ENCODE results near the gene BEND3. TPM values are rescaled to one million over a fixed set of nuclear protein-coding genes. Genes with fewer than 3 reads are reported as not detected.
"Not testable (repeated sequence)": the region's sequence is repeated elsewhere in the genome, so short reads cannot be mapped to it uniquely, and the experiment has no call there.

Gene BEND3
- total RNA-seq, 4 donors from 2014 or later: 0.83 to 2.4 (median 1.6) TPM

GRCh38 chr6:107101686-107102413, 13.5 kb downstream of the BEND3 start:
- Histone ChIP-seq H3K4me3 (no peak overlapping the region), H3K9me3 (no peaks in the 10 kb centered on the region), H3K27me3 (no peaks in the 10 kb centered on the region), H3K4me1 (peaks cover 0 to 2% (median 0%) of the 10 kb centered on the region in 4 donors), H3K36me3 (no peaks in the 10 kb centered on the region), H3K27ac (replicated peaks in 1 of 4) (no peak overlapping the region)
- no peak for DNase-seq (ENCODE audit: extremely low spot score)
- intact Hi-C loops (cut with DNase I): no loop called here
- no peak for TF ChIP-seq POLR2A (IDR thresholded peaks at IDR 0.05; ENCODE audit: low read depth)
- TF ChIP-seq EP300 (IDR thresholded peaks at IDR 0.05): no peak
- no peak for TF ChIP-seq POLR2AphosphoS5 (IDR thresholded peaks at IDR 0.05)
- TF ChIP-seq CTCF (IDR thresholded peaks at IDR 0.05): no peak
- 82% methylated on average over 9 of the region's 9 CpGs for WGBS

- Histone ChIP-seq H3K27ac (replicated peaks in 1 of 4) (no peak overlapping the region), H3K4me3 (no peak overlapping the region), H3K27me3 (no peaks in the 10 kb centered on the region), H3K9me3 (no peaks in the 10 kb centered on the region), H3K4me1 (peaks cover 0 to 2% (median 0%) of the 10 kb centered on the region in 4 donors), H3K36me3 (no peaks in the 10 kb centered on the region)
- intact Hi-C loops (cut with DNase I): no loop called here
- DNase-seq (ENCODE audit: extremely low spot score): no peak
- no peak for TF ChIP-seq POLR2A (IDR thresholded peaks at IDR 0.05; ENCODE audit: low read depth)
- no peak for TF ChIP-seq CTCF (IDR thresholded peaks at IDR 0.05)
Measured at GRCh38 chr6:107101211-107101610, 14.1 kb downstream of the BEND3 start.

- no peak for TF ChIP-seq POLR2AphosphoS5 (IDR thresholded peaks at IDR 0.05)
- TF ChIP-seq POLR2A (IDR thresholded peaks at IDR 0.05; ENCODE audit: low read depth): no peak
- no peaks in the 10 kb centered on the region for H3K27me3 ChIP-seq
- no peak for DNase-seq (ENCODE audit: extremely low spot score)
Measured at GRCh38 chr6:107098436-107099307, 16.6 kb downstream of the BEND3 start.

GRCh38 chr6:107084459-107084858, 30.9 kb downstream of the BEND3 start:
- 97% methylated on average over 7 of the region's 7 CpGs for WGBS
- H3K27me3 ChIP-seq; H3K4me3 ChIP-seq; intact Hi-C loops (cut with DNase I); H3K36me3 ChIP-seq; H3K9me3 ChIP-seq; H3K27ac ChIP-seq (replicated peaks in 1 of 4); H3K4me1 ChIP-seq; DNase-seq (ENCODE audit: extremely low spot score): not testable (repeated sequence)

More at GRCh38 chr6:107098436-107099307, 16.6 kb downstream of the BEND3 start:
- Histone ChIP-seq H3K4me3 (no peak overlapping the region), H3K27ac (replicated peaks in 1 of 4) (no peak overlapping the region), H3K36me3 (no peaks in the 10 kb centered on the region), H3K9me3 (no peaks in the 10 kb centered on the region), H3K4me1 (peaks cover 0 to 2% (median 0%) of the 10 kb centered on the region in 4 donors)
- intact Hi-C loops (cut with DNase I): no loop called here
- 93% methylated on average over 14 of the region's 14 CpGs for WGBS

GRCh38 chr6:107083921-107084320, 31.4 kb downstream of the BEND3 start:
- TF ChIP-seq CTCF (IDR thresholded peaks at IDR 0.05) (no peak), POLR2AphosphoS5 (IDR thresholded peaks at IDR 0.05) (no peak), EP300 (IDR thresholded peaks at IDR 0.05) (no peak), POLR2A (IDR thresholded peaks at IDR 0.05; ENCODE audit: low read depth) (no peak)
- Histone ChIP-seq H3K4me3 (no peak overlapping the region), H3K4me1 (no peaks in the 10 kb centered on the region), H3K27ac (replicated peaks in 1 of 4) (no peak overlapping the region), H3K9me3 (no peaks in the 10 kb centered on the region), H3K27me3 (no peaks in the 10 kb centered on the region), H3K36me3 (peaks cover 0 to 8% (median 2%) of the 10 kb centered on the region in 4 donors)
- 95% methylated on average over 6 of the region's 6 CpGs for WGBS
- intact Hi-C loops (cut with DNase I): no loop called here
- DNase-seq (ENCODE audit: extremely low spot score): no peak

All from esophagus muscularis mucosa (tissue), 4 donors.